KMS-11 (cell line): ENCODE results near the gene NPM1.
"Not testable (repeated sequence)": the region's sequence is repeated elsewhere in the genome, so short reads cannot be mapped to it uniquely, and the experiment has no call there.

Source experiments
- H2AFZ ChIP-seq: fragments of 200-600 bp; sonication (generic); 2 replicates; pipeline ENCODE4 v1.6.1; 2016; ENCODE audit warnings: antibody characterized with exemption, mixed run types, low read depth
- H3K27ac ChIP-seq: fragments of 200-600 bp; sonication (generic); 2 replicates; pipeline ENCODE4 v1.6.1; 2016; ENCODE audit warnings: mild to moderate bottlenecking, mixed run types
- H3K27me3 ChIP-seq: fragments of 200-600 bp; sonication (generic); 2 replicates; pipeline ENCODE4 v1.6.1; 2017; ENCODE audit warnings: mild to moderate bottlenecking, low read depth, mixed run types, moderate library complexity; ENCODE audit not compliant: insufficient read depth
- H3K36me3 ChIP-seq: fragments of 200-600 bp; sonication (generic); 2 replicates; pipeline ENCODE4 v1.6.1; 2017; ENCODE audit warnings: mild to moderate bottlenecking, mixed run types; ENCODE audit not compliant: insufficient read depth
- H3K4me1 ChIP-seq: fragments of 200-600 bp; sonication (generic); 2 replicates; pipeline ENCODE4 v1.6.1; 2016; ENCODE audit warnings: mild to moderate bottlenecking, low read depth, mixed run types; ENCODE audit not compliant: poor library complexity, severe bottlenecking
- H3K4me2 ChIP-seq: fragments of 200-600 bp; sonication (generic); 2 replicates; pipeline ENCODE4 v1.7.0; 2016; ENCODE audit warnings: mild to moderate bottlenecking, mixed run types
- H3K4me3 ChIP-seq: fragments of 200-600 bp; sonication (generic); IDR thresholded peaks from 2 replicates; pipeline ENCODE4 v1.6.1; 2017; ENCODE audit warnings: low read depth, low read length, mixed read lengths; ENCODE audit not compliant: insufficient read depth
- H3K79me2 ChIP-seq: fragments of 200-600 bp; sonication (generic); 2 replicates; pipeline ENCODE4 v1.6.1; 2016; ENCODE audit warnings: low read depth, mixed run types; ENCODE audit not compliant: insufficient read depth
- H3K9ac ChIP-seq: fragments of 200-600 bp; sonication (generic); 2 replicates; pipeline ENCODE4 v1.6.1; 2016; ENCODE audit warnings: mild to moderate bottlenecking, mixed run types
- H4K20me1 ChIP-seq: fragments of 200-600 bp; sonication (generic); 2 replicates; pipeline ENCODE4 v1.6.1; 2016; ENCODE audit warnings: mild to moderate bottlenecking, mixed run types; ENCODE audit not compliant: insufficient read depth
- CTCF ChIP-seq: fragments of 200-600 bp; sonication (generic); conservative IDR thresholded peaks from 2 replicates; pipeline ENCODE4 v1.6.1; 2017; ENCODE audit warnings: low read depth, mild to moderate bottlenecking, antibody characterized with exemption, low read length, moderate library complexity, mixed read lengths

The NPM1 gene

GRCh38 chr5:171412186-171412585, 24.5 kb downstream of the NPM1 start:
- H3K4me1 ChIP-seq, result peaks cover 13% of the 10 kb centered on the region
- peaks cover 8% of the 10 kb centered on the region; the same call in 1 of the 2 replicates for H3K79me2 ChIP-seq
- H2AFZ ChIP-seq, result no peak overlapping the region
- peaks cover 16% of the 10 kb centered on the region; the same call in 1 of the 2 replicates for H3K36me3 ChIP-seq
- H3K4me3 ChIP-seq, result no peak overlapping the region
- H3K9ac ChIP-seq, result no peak overlapping the region
- peaks cover 43% of the 10 kb centered on the region for H4K20me1 ChIP-seq
- no peak overlapping the region for H3K27ac ChIP-seq
- no peaks in the 10 kb centered on the region for H3K27me3 ChIP-seq
- H3K4me2 ChIP-seq, result no peak overlapping the region
- TF ChIP-seq CTCF, result no peak

DNA sequence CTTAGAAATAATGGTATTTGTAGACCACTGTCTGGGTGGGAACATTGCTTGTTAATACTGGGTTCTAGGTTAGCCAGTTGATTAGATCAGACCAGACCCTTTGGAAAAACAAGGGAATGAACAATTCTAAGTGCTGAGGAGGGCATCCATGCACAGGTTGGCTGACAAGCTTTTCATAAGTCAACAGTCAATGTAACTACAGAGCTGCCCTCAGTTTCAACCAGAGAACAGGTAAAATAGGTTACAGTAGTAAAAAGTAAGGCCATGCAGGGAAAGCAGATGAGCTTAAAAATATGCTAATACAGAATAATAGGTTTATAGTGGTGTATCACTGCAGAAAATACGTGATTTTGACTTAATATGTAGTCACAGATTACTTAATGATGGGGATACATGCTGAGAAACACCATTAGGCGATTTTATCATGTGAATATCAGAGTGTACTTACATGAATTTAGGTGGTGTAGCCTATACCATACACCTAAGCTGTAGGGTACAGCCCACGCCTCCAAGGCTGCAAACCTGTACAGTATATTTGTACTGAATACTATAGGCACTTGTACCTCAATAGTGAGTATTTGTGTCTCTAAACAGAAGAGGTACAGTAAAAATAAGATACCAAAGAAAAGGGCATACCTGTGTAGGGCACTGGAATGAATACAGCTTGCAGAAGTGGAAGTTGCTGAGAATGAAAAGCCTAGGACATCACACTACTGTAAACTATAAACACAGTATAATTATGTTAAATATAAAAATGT, 25.7 kb downstream of the NPM1 start:
- no peak overlapping the region for H3K9ac ChIP-seq
- peaks cover 7% of the 10 kb centered on the region for H3K4me1 ChIP-seq
- peaks cover 36% of the 10 kb centered on the region for H4K20me1 ChIP-seq
- H3K27me3 ChIP-seq, result no peaks in the 10 kb centered on the region
- no peak overlapping the region for H3K4me2 ChIP-seq
- 0 out of 2 replicates have a peak, but pooled peaks cover 11% of the 10 kb centered on the region for H3K36me3 ChIP-seq
- no peak overlapping the region for H3K4me3 ChIP-seq
- no peak for TF ChIP-seq CTCF
- H3K79me2 ChIP-seq, result peaks cover 3% of the 10 kb centered on the region; the same call in 1 of the 2 replicates
- H3K27ac ChIP-seq, result no peak overlapping the region
- no peak overlapping the region for H2AFZ ChIP-seq

DNA sequence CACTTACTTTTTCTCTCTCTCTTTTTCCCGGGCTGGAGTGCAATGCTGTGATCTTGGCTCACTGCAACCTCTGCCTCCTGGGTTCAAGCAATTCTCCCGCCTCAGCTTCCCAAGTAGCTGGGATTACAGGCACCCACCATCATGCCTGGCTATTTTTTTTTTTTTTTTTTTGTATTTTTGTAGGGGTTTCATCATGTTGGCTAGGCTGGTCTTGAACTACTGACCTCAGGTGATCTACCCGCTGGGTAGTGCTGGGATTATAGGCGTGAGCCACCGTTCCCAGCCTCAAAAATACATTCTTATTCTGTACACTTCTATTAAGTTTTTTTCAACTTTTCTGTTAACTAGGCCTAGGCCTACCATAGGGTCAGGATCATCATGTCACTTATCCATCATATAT, 26.3 kb downstream of the NPM1 start:
- H3K27me3 ChIP-seq, H3K4me1 ChIP-seq, H3K9ac ChIP-seq, H3K79me2 ChIP-seq, H3K27ac ChIP-seq, H2AFZ ChIP-seq, H3K4me3 ChIP-seq, H3K4me2 ChIP-seq: not testable (repeated sequence)
- Histone ChIP-seq H3K36me3 (0 out of 2 replicates have a peak, but pooled peaks cover 11% of the 10 kb centered on the region), H4K20me1 (peaks cover 30% of the 10 kb centered on the region)

DNA sequence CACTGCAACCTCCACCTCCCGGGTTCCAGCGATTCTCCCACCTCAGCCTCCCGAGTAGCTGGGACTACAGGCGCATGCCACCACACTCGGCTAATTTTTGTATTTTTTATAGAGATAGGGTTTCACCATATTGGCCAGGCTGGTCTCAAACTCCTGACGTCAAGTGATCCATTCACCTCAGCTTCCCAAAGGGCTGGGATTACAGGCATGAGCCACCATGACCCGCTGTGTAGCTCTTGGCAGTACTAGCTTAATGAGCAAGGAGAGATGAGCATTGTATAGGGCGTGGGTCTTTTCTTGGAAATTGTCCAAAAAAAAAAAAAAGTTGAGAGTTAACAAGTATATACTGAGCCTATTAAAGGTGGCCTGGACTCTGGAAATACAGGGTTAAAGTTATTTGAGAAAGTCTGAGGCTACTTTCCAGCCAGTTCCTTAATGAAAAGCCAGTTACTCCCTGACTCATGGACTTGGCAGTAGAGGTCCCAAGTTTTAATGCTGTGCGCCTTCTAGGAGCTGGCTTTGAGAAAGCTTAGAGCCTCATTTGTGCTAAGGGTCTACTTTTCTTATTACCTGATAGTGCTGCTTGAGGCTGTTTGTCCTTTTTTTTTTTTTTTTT, 27.6 kb downstream of the NPM1 start:
- no peak overlapping the region for H3K27ac ChIP-seq
- H3K27me3 ChIP-seq, result no peaks in the 10 kb centered on the region
- peaks cover 6% of the 10 kb centered on the region for H3K4me1 ChIP-seq
- H3K36me3 ChIP-seq, result 0 out of 2 replicates have a peak, but pooled peaks cover 6% of the 10 kb centered on the region
- no peak for TF ChIP-seq CTCF
- no peak overlapping the region for H3K9ac ChIP-seq
- no peaks in the 10 kb centered on the region for H3K79me2 ChIP-seq
- no peak overlapping the region for H3K4me2 ChIP-seq
- H2AFZ ChIP-seq, result no peak overlapping the region
- H3K4me3 ChIP-seq, result no peak overlapping the region
- H4K20me1 ChIP-seq, result peaks cover 24% of the 10 kb centered on the region; the same call in 1 of the 2 replicates
